Ectodermal cell (in vitro differentiated cells): ENCODE data around the gene DHRS2.
"Not testable (repeated sequence)": the region's sequence is repeated elsewhere in the genome, so short reads cannot be mapped to it uniquely, and the experiment has no call there.

Experiments
- H3K27ac ChIP-seq: 2 replicates; pipeline ENCODE4 v1.7.0; 2013; ENCODE audit warnings: mild to moderate bottlenecking, low read depth, low read length; ENCODE audit not compliant: insufficient read depth, poor library complexity, severe bottlenecking
- H3K27me3 ChIP-seq: 2 replicates; pipeline ENCODE4 v1.7.0; 2013; ENCODE audit warnings: mild to moderate bottlenecking, low read length; ENCODE audit not compliant: insufficient read depth, control insufficient read depth, poor library complexity, severe bottlenecking
- H3K36me3 ChIP-seq: one replicate; pipeline ENCODE4 v1.7.0; 2013; ENCODE audit warnings: low read length; ENCODE audit not compliant: control insufficient read depth, insufficient read depth
- H3K4me1 ChIP-seq: one replicate; pipeline ENCODE4 v1.7.0; 2013; ENCODE audit warnings: low read length; ENCODE audit not compliant: control insufficient read depth, insufficient read depth
- H3K4me3 ChIP-seq: 2 replicates; pipeline ENCODE4 v1.7.0; 2013; ENCODE audit warnings: low read depth, low read length, control low read depth; ENCODE audit not compliant: insufficient read depth
- H3K9me3 ChIP-seq: 2 replicates; pipeline ENCODE4 v1.7.0; 2013; ENCODE audit warnings: mild to moderate bottlenecking, low read length, moderate library complexity; ENCODE audit not compliant: control insufficient read depth
- WGBS, 2 experiments: methylation state at CpG; one replicate each; pipeline ENCODE4 v1.1.7; 2013; ENCODE audit warnings: missing lambda C conversion rate in 2 of 2; 5-methylcytosine and 5-hydroxymethylcytosine counted together

The DHRS2 gene

DNA sequence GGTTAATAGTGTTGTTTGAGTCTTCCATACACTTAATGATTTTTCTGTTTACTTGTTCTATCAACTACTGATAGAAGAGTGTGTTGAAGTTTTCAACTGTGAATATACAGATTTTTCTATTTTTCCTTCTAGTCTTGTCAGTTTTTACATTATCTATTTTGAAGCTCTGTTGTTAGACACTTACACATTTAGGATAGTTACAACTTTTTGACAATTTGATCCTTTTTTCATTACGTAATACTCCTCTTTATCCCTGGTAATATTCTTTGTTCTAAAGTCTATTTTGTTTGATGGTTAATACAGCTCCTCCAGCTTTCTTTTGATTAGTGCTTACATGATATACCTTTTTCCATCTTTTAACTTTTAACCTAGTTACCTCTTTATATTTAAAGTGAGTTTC lies 45.2 kb downstream of the DHRS2 start:
- Histone ChIP-seq H3K27me3 (no peaks in the 10 kb centered on the region), H3K4me3 (no peak overlapping the region), H3K36me3 (no peaks in the 10 kb centered on the region), H3K9me3 (no peaks in the 10 kb centered on the region), H3K27ac (no peak overlapping the region), H3K4me1 (no peaks in the 10 kb centered on the region)
- WGBS, 2 experiments: 78% methylated on average over 1 of the region's 1 CpG; no CpG with 5 or more reads in 1 of the 2 experiments

DNA sequence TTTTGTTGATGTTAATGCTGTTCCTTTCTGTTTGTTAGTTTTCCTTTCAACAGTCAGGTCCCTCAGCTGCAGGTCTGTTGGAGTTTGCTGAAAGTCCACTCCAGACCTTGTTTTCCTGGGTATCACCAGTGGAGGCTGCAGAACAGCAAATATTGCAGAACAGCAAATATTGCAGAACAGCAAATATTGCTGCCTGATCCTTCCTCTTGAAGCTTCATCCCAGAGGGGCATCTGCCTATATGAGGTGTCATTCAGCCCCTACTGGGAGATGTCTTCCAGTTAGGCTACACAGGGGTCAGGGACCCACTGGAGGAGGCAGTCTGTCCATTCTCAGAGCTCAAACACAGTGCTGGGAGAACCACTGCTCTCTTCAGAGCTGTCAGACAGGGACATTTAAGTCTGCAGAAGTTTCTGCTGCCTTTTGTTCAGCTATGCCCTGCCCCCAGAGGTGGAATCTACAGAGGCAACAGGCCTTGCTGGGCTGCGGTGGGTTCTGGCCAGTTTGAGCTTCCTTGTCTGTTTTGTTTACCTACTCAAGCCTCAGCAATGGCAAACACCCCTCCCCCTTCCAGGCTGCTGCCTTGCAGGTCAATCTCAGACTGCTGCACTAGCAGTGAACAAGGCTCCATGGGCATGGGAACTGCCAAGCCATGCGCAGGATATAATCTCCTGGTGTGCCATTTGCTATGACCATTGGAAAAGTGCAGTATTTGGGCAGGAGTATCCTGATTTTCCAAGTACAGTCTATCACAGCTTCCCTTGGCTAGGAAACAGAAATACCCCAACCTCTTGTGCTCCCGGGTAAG lies 53.7 kb downstream of the DHRS2 start:
- H3K4me1 ChIP-seq: peaks cover 11% of the 10 kb centered on the region
- WGBS, 2 experiments: 87 to 90% methylated on average over 3 of the region's 3 CpGs
- not testable (repeated sequence) for H3K27ac ChIP-seq, H3K36me3 ChIP-seq, H3K27me3 ChIP-seq, H3K9me3 ChIP-seq, H3K4me3 ChIP-seq

DNA sequence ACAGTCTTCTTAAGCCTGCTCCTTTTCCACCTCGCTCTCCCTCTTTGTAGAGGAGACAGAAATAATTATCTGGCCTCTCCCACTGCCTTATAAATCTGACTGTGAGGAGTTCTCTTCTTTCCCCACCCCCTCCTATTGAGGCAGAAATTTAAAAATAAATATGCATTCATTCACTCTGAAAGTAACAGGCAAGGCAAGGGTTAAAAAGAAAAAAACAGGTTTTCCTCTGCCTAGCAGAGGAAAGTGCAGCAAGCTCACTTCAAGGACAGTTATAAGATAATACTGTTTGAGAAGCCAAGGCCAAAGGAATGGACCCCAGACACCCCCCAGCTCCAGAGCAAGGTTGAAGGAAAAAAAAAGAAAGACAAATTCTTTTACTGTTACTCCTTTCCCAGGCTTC lies 56.3 kb downstream of the DHRS2 start:
- Histone ChIP-seq H3K4me3 (no peak overlapping the region), H3K27ac (no peak overlapping the region), H3K4me1 (peaks cover 20% of the 10 kb centered on the region), H3K9me3 (no peaks in the 10 kb centered on the region), H3K27me3 (no peaks in the 10 kb centered on the region), H3K36me3 (no peaks in the 10 kb centered on the region)
- 79% methylated on average over 1 of the region's 1 CpG; no CpG with 5 or more reads in 1 of the 2 experiments for WGBS, 2 experiments

DNA sequence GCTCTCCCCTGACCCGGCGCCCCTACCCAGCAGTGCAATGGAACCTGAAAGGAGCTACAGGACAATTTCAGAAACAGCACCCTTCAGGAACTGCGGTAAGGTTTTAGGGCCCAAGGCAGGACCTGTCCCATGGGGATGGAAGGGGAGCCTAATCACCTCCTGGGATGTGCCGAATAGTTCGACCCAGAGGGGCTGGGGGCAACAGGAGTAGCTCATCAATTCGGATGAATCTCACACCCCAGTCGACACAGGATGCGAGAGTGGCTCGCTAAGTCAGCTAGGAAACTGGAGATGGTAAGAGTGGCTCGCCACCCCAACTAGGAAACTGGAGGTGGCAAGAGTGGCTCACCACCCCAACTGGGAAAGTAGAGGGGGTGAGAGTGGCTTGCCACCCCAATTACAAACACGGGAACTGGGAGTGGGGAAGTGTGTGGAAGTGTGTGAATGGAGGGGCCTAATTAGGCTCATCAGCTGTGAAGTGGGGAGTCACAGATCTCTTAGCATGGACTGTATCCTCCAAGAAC lies 57.1 kb downstream of the DHRS2 start:
- WGBS, 2 experiments: 89 to 90% methylated on average over 11 of the region's 11 CpGs

DNA sequence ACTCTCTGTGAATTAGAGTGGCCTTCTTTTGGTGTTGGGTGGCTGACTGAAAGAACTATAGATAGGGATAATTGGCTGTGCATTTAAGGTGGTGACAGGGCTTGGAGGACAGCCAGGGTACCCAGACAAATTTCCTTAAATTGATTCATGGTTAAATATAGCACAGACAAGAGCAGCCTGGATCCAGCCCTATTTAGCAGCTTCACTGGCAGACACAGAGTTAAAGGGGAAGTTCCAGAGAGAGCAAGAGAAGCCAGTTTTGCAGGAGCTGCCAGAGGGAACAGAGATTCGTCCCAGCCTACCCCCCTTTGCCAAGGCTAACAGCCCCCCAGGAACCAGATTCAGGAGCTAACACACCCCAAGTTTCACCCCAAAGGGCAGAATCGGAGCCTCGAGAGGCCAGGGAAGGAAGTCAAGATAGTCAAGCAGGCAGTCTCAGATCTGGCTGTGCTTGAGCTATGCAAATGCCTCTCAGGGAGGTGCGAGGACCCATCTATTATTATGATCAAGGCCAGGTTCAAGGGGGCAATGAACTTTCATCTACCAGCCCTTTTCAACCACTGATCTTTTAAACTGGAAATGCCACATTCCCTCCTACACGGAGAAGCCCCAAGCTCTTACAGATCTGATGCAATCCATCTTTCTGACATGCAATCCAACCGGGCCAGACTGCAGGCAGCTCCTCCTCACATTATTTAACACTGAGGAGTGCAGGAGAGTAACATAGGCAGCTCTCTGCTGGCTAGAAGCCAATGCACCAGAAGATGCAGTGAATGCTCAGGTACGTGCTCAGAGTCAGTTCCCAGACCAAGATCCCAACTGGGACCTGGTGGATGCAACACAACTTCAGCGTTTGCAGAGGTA lies 58.2 kb downstream of the DHRS2 start:
- Histone ChIP-seq H3K9me3 (no peaks in the 10 kb centered on the region), H3K4me3 (peak overlapping the region; percentile 46), H3K27ac (peak overlapping the region; percentile 11), H3K4me1 (peaks cover 20% of the 10 kb centered on the region), H3K36me3 (no peaks in the 10 kb centered on the region), H3K27me3 (no peaks in the 10 kb centered on the region)
- 28% methylated on average over 8 of the region's 8 CpGs for WGBS, 2 experiments

More for the DNA sequence above, 57.1 kb downstream of the DHRS2 start:
- Histone ChIP-seq H3K4me1 (peaks cover 20% of the 10 kb centered on the region), H3K27ac (no peak overlapping the region), H3K9me3 (no peaks in the 10 kb centered on the region), H3K27me3 (no peaks in the 10 kb centered on the region), H3K36me3 (no peaks in the 10 kb centered on the region), H3K4me3 (no peak overlapping the region)
